SK-N-MC (cell line): Measurements from ENCODE around the gene UGT1A10.

Experiments used
- DNase-seq: peaks from one replicate; pipeline ENCODE4 v3.0.0-alpha.2; 2011; ENCODE audit warnings: low read depth, low spot score
- H3K27ac ChIP-seq: fragments of 200-600 bp; sonication (generic); 2 replicates; pipeline ENCODE4 v1.5.1; 2016; ENCODE audit warnings: mixed run types
- H3K36me3 ChIP-seq: fragments of 200-600 bp; sonication (generic); 2 replicates; pipeline ENCODE4 v1.6.1; 2017; ENCODE audit warnings: antibody characterized with exemption, low read length, mixed read lengths; ENCODE audit not compliant: insufficient read depth
- H3K4me3 ChIP-seq: fragments of 200-600 bp; sonication (generic); 2 replicates; pipeline ENCODE4 v1.5.1; 2016
- H3K9ac ChIP-seq: fragments of 200-600 bp; sonication (generic); 2 replicates; pipeline ENCODE4 v1.8.0; 2017; ENCODE audit warnings: mixed run types, mixed read lengths; ENCODE audit not compliant: insufficient read length
- H3K9me3 ChIP-seq: fragments of 200-600 bp; sonication (generic); 2 replicates; pipeline ENCODE4 v1.6.1; 2017; ENCODE audit warnings: low read depth, mild to moderate bottlenecking, antibody characterized with exemption, low read length, moderate library complexity, mixed read lengths
- EZH2 ChIP-seq: fragments of 200-600 bp; sonication (generic); IDR thresholded peaks from one replicate; pipeline ENCODE4 v1.6.1; 2017; ENCODE audit warnings: antibody characterized with exemption
- FOXP2 ChIP-seq: optimal IDR thresholded peaks from 2 replicates; pipeline ENCODE3; 2011; ENCODE audit warnings: mild to moderate bottlenecking, moderate library complexity; ENCODE audit not compliant: insufficient read depth; ENCODE audit errors: extremely low read length, control extremely low read depth
- POLR2AphosphoS5 ChIP-seq: IDR thresholded peaks from 2 replicates; pipeline ENCODE4 v1.6.1; 2012; ENCODE audit warnings: mild to moderate bottlenecking, low read depth, low read length, borderline replicate concordance

UGT1A10 gene

GRCh38 chr2:233796254-233796653, 160.0 kb downstream of the UGT1A10 start:
- no peak for DNase-seq
- Histone ChIP-seq H3K36me3 (peaks cover 7% of the 10 kb centered on the region; the same call in 1 of the 2 replicates), H3K9me3 (no peaks in the 10 kb centered on the region), H3K27ac (no peak overlapping the region; the same call in 1 of the 2 replicates), H3K4me3 (no peak overlapping the region), H3K9ac (no peak overlapping the region)
- TF ChIP-seq POLR2AphosphoS5 (no peak), EZH2 (no peak), FOXP2 (no peak)

DNA sequence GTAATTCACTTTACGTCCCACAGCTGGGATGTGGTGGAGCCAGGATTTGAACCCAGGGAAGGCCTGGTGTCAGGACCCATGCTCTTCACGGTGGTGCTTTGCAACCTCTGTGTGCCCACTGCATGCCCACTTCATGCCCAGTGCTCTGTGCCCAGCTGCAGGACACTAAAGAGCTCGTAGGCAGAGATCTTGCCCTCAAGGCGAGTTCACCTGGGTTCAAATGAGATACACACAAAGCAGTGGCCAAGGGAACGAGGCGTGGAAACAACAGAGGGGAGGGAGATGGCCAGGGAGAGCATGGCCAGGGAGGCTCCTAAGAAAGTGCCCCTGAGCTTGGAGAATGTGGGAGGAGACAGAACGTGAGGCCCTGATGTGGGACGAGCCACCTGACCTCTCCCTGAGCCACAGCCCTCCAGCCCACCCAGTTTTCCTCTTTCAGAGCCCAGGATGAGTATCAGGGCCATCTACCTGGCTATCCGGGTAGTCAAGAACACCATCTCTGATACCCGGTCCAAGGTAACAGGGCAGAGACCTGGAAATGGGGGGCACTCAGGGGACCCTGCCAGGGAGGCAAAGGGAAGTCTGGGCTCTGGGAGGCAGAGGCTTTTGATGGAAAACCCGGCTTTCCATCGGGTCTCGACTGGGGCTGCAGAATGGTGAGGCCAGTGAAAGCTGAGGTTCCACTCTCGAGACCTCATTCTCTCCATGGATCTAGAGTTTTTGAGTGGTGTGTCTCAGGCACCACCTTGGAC, 162.3 kb downstream of the UGT1A10 start:
- no peak overlapping the region for H3K4me3 ChIP-seq
- TF ChIP-seq FOXP2, result no peak
- no peak for TF ChIP-seq EZH2
- no peak for TF ChIP-seq POLR2AphosphoS5
- no peak for DNase-seq

DNA sequence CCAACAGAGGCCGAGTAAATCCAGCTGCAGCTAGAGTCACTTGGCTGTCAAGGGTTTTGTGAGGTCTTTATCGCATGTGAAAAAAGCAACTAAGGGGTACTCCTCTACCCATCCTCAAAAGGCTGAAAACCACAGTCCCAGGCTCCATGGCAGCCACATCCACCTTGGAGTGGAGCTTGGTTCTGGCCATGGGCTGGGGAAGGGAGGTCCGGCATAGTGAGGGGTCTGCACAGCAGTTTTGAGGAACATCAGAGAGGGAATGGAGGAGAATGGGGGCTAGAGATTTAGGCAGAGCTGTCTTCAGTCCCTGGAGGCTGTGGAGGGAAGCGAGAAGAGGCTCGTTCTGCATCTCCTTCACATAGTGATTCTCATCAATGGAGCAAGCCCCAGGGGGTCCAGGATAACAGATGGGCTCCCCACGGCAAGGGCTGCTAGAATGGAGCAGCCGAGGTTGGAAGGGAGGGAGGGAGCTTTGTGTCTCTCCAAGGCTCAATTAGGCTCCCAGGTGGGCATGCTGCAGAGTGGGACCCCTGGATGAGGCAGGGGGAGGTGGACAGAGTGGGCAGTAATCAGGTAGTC, 162.9 kb downstream of the UGT1A10 start:
- no peak for DNase-seq
- no peak for TF ChIP-seq EZH2
- no peak for TF ChIP-seq POLR2AphosphoS5
- no peak for TF ChIP-seq FOXP2
- Histone ChIP-seq H3K36me3 (peaks cover 2% of the 10 kb centered on the region; the same call in 1 of the 2 replicates), H3K9me3 (no peaks in the 10 kb centered on the region), H3K9ac (no peak overlapping the region), H3K4me3 (no peak overlapping the region), H3K27ac (no peak overlapping the region)

More for the DNA sequence above, 162.3 kb downstream of the UGT1A10 start:
- Histone ChIP-seq H3K36me3 (peaks cover 2% of the 10 kb centered on the region; the same call in 1 of the 2 replicates), H3K9ac (no peak overlapping the region), H3K27ac (no peak overlapping the region), H3K9me3 (no peaks in the 10 kb centered on the region)

GRCh38 chr2:233799716-233800115, 163.5 kb downstream of the UGT1A10 start:
- no peaks in the 10 kb centered on the region for H3K9me3 ChIP-seq
- H3K27ac ChIP-seq, result no peak overlapping the region
- H3K9ac ChIP-seq, result no peak overlapping the region
- TF ChIP-seq POLR2AphosphoS5 (no peak), FOXP2 (no peak), EZH2 (no peak)
- peaks cover 2% of the 10 kb centered on the region; the same call in 1 of the 2 replicates for H3K36me3 ChIP-seq
- no peak overlapping the region for H3K4me3 ChIP-seq
- no peak for DNase-seq

GRCh38 chr2:233800208-233800607, 164.0 kb downstream of the UGT1A10 start:
- Histone ChIP-seq H3K9me3 (no peaks in the 10 kb centered on the region), H3K27ac (no peak overlapping the region), H3K36me3 (no peaks in the 10 kb centered on the region; the same call in 1 of the 2 replicates), H3K9ac (no peak overlapping the region), H3K4me3 (no peak overlapping the region)
- no peak for DNase-seq
- TF ChIP-seq EZH2 (no peak), FOXP2 (no peak), POLR2AphosphoS5 (no peak)

- TF ChIP-seq POLR2AphosphoS5 (no peak), FOXP2 (no peak), EZH2 (no peak)
- Histone ChIP-seq H3K4me3 (no peak overlapping the region), H3K36me3 (no peaks in the 10 kb centered on the region; the same call in 1 of the 2 replicates), H3K27ac (no peak overlapping the region), H3K9ac (no peak overlapping the region), H3K9me3 (no peaks in the 10 kb centered on the region)
- no peak for DNase-seq
Observed at GRCh38 chr2:233801357-233802131, 165.3 kb downstream of the UGT1A10 start.

DNA sequence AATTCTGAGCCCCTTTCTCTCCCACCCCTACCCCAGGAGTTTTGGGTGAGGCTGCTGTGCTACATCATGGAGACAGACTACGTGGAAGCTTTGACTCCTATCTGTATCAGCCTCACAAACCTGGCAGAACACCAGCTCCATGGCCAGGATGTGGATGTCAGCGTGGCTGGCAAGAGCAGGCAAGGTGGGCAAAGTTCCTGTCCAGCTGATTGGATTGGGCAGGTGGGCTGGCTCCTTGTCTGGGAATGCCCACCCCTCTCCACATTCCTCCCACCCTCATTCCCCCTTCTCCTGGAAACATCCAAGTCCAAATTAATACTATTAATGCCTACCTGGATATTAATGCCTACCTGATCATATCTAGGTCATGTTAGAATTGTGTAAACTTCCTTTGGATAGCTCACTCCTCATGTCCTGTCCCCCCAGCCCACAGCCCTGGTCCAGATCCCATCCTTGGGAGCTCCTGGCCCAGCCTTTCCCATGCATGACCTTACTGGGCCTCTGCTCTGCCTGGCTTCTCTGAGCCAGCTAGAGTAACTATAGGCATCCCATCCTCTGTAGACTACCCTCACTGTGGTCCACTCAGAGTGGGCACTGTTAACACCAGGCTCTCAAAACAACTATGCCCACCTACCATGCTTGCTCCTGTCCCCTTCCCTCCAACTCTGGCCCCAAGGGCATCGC, 166.0 kb downstream of the UGT1A10 start:
- Histone ChIP-seq H3K9me3 (no peaks in the 10 kb centered on the region), H3K9ac (no peak overlapping the region), H3K36me3 (no peaks in the 10 kb centered on the region; the same call in 1 of the 2 replicates), H3K27ac (no peak overlapping the region), H3K4me3 (no peak overlapping the region)
- DNase-seq, result no peak
- TF ChIP-seq POLR2AphosphoS5 (no peak), FOXP2 (no peak), EZH2 (no peak)

GRCh38 chr2:233803292-233803911, 167.2 kb downstream of the UGT1A10 start:
- Histone ChIP-seq H3K27ac (no peak overlapping the region), H3K4me3 (no peak overlapping the region), H3K36me3 (no peaks in the 10 kb centered on the region; the same call in 1 of the 2 replicates), H3K9me3 (no peaks in the 10 kb centered on the region), H3K9ac (no peak overlapping the region)
- no peak for DNase-seq
- TF ChIP-seq EZH2, result no peak
- TF ChIP-seq FOXP2, result no peak
- no peak for TF ChIP-seq POLR2AphosphoS5
